HG03520 (cell line): ENCODE data around the gene ITFG1.
"Not testable (repeated sequence)": the region's sequence is repeated elsewhere in the genome, so short reads cannot be mapped to it uniquely, and the experiment has no call there.

Source experiments
- ATAC-seq: cut with Tn5 transposase; IDR thresholded peaks from one replicate; pipeline ENCODE4 v1.9.1; 2021; ENCODE audit warnings: mild to moderate bottlenecking, moderate library complexity; ENCODE audit not compliant: unreplicated experiment

ITFG1 gene

DNA sequence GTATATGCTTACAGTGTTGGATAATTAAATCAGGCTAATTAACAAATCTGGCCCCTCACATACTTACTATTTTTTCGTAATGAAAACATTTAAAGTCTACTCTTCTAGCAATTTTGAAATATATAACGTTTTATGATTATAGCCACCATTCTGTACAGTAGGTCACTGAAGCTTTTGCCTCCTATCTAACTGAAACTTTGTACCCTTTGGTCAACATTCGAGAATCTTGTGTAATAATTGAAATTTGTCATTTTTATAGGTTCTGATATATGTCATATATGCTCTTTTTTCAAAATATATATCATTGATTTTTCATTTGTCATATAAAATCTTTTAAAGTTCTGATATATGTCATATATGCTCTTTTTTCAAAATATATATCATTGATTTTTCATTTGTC, 12.9 kb upstream of the ITFG1 start:
- ATAC-seq, result no peak

DNA sequence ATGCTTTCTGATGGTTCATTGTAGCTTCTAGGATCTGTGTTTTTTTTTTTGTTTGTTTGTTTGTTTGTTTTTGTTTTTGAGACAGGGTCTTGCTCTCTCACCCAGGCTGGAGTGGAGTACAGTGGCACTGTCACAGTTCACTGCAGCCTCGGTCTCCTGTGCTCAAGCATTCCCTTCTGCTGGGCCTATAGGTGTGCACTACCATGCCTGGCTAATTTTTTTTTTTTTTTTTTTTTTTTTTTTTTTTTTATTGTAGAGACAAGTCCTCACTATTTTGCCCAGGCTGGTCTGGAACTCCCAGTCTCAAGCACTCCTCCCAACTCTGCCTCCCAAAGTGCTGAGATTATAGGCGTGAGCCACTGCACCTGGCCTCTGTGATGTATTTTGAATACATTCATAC, 12.1 kb upstream of the ITFG1 start:
- not testable (repeated sequence) for ATAC-seq

DNA sequence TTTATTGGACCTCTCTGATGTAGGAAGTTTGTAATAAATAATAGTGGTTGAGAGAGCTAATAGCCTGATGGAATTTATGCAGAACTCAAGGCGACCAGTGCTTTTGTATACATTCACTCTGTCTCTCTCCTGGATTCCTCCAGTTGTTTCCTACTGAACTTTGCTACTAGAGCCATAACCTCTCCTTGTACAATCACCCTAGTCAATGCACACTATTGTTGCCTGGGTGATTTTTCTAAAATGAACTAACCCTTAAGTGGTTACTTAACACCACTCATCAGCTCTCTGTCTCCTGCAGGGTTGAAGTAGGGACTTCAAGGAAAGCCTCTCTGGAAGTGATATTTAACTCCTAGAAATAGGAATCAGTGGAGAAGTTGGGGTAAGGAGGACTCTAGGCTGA, 9.9 kb upstream of the ITFG1 start:
- no peak for ATAC-seq

DNA sequence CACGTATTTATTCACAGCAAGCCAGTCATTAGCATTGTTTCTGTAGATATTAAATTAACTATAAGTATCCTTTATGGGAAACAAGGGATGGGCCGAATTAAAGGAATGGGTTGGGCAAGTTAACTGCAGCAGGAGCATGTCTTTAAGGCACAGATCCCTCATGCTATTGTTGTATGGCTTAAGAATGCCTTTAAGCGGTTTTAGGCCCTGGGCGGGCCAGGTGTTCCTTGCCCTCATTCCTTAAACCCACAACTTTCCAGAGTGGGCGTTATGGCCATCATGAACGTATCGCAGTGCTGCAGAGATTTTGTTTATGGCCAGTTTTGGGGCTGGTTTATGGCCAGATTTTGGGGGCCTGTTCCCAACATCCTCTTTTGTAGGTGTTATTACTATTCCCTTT, 9.3 kb upstream of the ITFG1 start:
- no peak for ATAC-seq

DNA sequence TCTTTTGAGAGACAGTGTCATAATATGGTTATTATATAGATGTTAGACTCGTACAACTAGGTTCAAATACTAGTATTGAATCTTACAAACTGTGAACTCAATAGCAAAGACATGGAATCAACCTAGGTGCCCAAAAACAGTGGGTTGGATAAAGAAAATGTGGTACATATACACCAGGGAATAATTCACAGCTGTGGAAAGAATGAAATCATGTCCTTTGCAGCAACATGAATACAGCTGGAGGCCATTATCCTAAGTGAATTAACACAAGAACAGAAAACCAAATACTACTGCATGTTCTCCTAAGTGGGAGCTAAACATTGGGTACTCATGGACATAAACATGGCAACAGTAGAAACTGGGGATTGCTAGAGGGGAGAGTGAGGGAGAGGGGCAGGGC, 8.4 kb upstream of the ITFG1 start:
- no peak for ATAC-seq

DNA sequence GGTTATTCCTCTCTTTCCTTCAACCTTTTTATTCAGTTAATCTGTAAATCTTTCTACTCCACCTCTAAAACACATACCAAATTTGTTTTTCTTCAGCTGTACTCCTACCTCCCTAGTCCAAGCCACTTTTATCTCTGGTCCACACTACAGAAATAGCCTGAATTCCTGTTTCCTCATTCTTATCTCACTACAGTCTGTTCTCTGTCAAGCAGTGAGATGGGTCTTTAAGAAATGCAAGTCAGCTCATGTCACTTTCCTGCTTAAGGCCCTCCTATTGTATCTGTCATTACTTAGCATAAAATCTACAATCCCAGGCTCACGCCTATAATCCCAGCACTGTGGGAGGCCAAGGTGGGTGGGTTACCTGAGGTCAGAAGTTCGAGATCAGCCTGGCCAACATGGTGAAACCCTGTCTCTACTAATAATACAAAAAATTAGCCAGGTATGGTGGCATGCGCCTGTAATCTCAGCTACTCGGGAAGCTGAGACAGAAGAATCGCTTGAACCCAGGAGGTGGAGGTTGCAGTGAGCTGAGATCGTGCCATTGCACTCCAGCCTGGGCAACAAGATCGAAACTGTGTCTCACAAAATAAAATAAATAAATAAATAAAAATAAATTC, 7.3 kb upstream of the ITFG1 start:
- not testable (repeated sequence) for ATAC-seq

- ATAC-seq, result no peak
These were observed 6.6 kb upstream of the ITFG1 start for GRCh38 chr16:47467501-47467900.

DNA sequence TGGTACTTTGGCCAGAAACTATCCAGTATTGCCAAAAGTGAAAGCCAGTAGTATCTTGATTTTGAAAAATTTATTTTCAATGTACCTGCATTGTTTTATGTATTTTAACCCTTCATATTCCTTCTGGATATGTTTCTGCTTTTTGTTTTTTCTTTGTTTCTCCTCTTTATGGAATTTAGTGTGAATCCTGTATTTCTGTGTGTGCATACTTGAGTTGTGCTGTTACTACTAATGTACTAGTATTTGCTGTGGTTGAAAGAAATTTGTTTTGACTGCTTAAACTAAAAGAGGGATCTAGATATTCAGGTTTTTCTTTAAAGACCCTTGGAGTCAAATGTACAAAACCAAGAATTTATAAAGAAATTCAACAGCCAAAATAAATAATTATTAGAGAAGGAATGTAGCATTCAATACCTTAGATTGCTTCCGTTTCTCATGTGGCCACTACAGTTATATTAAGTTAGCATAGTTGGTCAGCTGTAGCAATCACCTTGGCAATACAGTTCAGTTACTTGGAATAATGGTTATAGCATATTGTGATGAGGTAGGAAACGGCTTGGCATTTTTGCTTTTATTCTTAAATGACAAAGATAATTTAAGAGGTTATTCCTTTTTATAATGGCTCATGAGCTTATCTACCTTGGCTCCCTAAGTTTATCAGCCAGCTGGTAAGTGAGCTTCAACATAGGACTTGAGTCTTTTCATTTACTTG, 5.2 kb upstream of the ITFG1 start:
- ATAC-seq, result no peak

GRCh38 chr16:47463771-47464624, 3.1 kb upstream of the ITFG1 start:
- ATAC-seq, result no peak

DNA sequence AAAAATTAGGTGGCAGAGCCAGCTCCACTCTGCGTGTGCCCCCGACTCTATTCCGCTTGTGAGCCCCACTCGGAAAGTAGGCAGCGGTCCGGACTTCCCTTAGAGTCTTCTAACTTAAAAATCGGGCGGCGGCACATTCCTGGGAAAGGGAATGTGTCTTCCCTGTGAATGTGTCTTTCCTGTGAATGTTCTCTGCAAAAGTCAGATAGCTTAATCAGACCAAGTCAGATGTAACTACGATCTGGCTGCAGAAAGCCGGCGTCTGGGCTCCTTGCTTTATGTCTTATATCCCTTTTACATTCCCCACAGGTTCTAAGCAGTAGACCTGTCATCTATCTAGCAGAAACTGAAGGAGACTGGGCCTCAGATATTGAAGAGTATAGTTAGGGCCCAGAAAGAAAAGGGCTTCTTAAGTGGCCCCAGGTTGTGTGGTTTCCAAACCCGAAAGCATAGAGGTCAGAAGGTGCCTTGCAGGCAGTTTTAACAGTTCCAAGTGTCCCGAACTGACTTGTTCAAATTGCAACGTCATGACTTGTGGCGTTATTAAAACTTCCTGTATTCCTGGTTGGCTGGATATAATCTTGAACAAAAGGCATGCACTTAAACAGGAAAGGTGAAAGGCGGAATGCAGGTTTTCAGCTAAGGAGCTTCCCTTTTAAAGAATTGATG, 869 bp upstream of the ITFG1 start:
- no peak for ATAC-seq

DNA sequence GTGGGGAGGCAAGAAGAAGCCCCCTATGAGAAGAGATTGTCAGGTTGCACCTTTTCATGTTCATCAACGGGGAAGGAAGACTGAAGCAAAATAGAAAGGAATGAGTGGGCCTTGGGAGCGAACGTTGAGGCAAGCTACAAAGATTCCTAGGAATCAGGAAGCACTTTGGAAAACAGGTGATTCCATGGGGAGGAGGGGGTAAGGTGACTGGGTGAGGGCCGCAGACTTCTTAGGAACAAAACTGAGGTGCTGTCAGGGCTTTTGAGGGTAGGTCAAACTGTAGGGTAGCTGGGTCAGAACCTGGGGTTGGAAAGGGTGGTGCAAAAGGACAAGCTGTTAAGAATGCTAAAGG, 528 bp downstream of the ITFG1 start:
- no peak for ATAC-seq

GRCh38 chr16:47459603-47460002, 1.3 kb downstream of the ITFG1 start:
- ATAC-seq, result no peak

GRCh38 chr16:47458331-47458730, 2.5 kb downstream of the ITFG1 start:
- no peak for ATAC-seq

GRCh38 chr16:47449788-47450187, 11.1 kb downstream of the ITFG1 start:
- ATAC-seq, result no peak

DNA sequence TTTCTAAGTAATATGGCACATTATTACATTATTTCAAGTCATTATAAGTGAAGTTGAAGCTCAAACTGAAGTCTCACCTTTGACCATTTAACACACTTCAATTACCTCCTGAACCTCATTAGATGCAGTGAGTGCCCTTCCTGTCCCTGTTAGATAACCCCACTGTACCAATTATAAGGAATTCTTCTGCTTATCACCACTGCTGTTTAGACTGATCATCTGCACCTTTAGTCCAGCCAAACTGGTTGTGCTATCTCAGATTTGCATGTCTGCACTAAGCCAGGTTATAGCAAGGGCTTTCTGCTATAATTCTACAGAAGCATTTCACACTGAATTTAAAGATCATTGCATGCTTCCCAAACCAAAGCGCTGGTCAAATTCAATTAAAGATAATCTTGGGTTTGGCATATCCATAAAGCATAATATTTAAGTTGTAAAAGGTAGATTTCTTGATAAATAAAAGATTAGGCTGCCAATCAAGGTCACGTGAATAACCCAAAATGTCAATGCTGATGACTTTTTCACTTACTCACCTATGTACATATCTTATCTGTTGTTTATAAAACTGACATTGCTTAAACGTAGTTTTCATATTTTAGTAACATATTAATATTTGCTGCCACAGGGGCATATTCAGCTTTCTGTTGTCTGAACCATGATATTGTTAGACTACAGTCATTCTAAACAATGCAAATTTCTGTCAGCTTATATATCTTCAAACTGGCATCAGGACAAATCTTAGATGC, 11.9 kb downstream of the ITFG1 start:
- ATAC-seq, result no peak

GRCh38 chr16:47446431-47446830, 14.4 kb downstream of the ITFG1 start:
- no peak for ATAC-seq

DNA sequence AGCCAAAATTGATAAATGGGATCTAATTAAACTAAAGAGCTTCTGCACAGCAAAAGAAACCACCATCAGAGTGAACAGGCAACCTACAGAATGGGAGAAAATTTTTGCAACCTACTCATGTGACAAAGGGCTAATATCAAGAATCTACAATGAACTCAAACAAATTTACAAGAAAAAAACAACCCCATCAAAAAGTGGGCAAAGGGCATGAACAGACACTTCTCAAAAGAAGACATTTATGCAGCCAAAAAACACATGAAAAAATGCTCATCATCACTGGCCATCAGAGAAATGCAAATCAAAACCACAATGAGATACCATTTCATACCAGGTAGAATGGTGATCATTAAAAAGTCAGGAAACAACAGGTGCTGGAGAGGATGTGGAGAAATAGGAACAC, 18.0 kb downstream of the ITFG1 start:
- not testable (repeated sequence) for ATAC-seq

DNA sequence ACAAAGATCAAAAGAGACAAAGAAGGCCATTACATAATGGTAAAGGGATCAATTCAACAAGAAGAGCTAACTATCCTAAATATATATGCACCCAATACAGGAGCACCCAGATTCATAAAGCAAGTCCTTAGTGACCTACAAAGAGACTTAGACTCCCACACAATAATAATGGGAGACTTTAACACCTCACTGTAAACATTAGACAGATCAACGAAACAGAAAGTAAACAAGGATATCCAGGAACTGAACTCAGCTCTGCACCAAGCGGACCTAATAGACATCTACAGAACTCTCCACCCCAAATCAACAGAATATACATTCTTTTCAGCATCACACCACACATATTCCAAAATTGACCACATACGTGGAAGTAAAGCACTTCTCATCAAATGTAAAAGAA, 20.8 kb downstream of the ITFG1 start:
- not testable (repeated sequence) for ATAC-seq

GRCh38 chr16:47434274-47434673, 26.6 kb downstream of the ITFG1 start:
- not testable (repeated sequence) for ATAC-seq

- ATAC-seq, result no peak
These were observed 28.9 kb downstream of the ITFG1 start for GRCh38 chr16:47431960-47432359.

DNA sequence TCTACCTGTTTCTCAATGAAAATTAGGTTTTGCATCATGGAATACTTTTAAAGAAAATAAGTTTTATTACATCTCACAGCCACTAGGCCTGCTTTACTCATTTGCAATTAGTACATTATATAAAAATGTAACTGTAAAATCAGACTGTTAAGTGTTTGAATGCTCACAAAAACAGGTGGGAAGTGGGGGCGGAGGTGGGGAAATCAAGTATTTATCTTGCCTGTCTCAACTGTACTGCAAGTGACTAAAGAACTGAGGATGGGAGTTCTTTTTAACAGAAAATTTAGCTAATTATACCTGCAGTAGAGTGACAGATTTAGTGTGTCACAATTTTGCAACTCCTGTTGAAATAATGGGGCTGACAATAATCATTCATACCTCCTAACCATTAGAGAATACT, 34.1 kb downstream of the ITFG1 start:
- ATAC-seq, result no peak
